ENCODE measurements around the gene CHD9.

Gene CHD9

GRCh38 chr16:53115047-53115446, 60.3 kb downstream of the CHD9 start:
- Histone ChIP-seq H3K79me2 (ENCODE audit: insufficient read depth, low read length) (no peaks in the 10 kb centered on the region; the same call in 1 of the 2 replicates), H3K4me2 (ENCODE audit: low read length) (no peak overlapping the region), H3K4me1 (ENCODE audit: insufficient read depth, low read length, severe bottlenecking) (peaks cover 17% of the 10 kb centered on the region)

GRCh38 chr16:53115773-53116172, 61.0 kb downstream of the CHD9 start:
- H3K4me3 ChIP-seq (ENCODE audit: low read depth, low read length, poor library complexity, severe bottlenecking) = no peak overlapping the region
- no peaks in the 10 kb centered on the region for H4K20me1 ChIP-seq (ENCODE audit: insufficient read depth, low read length)
- no peaks in the 10 kb centered on the region for H3K9me3 ChIP-seq (ENCODE audit: low read length)
- no peak overlapping the region for H3K9ac ChIP-seq (ENCODE audit: low read length)
- H3K27ac ChIP-seq (ENCODE audit: low read depth, low read length, poor library complexity, severe bottlenecking) = no peak overlapping the region
- no peak overlapping the region for H3K4me2 ChIP-seq (ENCODE audit: low read length)
- H3F3A ChIP-seq (ENCODE audit: insufficient read depth, low read length) = no peaks in the 10 kb centered on the region
- peaks cover 15% of the 10 kb centered on the region for H3K4me1 ChIP-seq (ENCODE audit: insufficient read depth, low read length, severe bottlenecking)
- H2AFZ ChIP-seq (ENCODE audit: low read length) = no peak overlapping the region
- TF ChIP-seq CTCF (IDR thresholded peaks at IDR 0.05; ENCODE audit: low read length) (no peak), EZH2 (IDR thresholded peaks at IDR 0.05; ENCODE audit: borderline replicate concordance, low read length) (no peak)
- 0 out of 2 replicates have a peak, but pooled peaks cover 4% of the 10 kb centered on the region for H3K36me3 ChIP-seq (ENCODE audit: insufficient read depth, low read length)
- H3K9me2 ChIP-seq (ENCODE audit: low read depth, low read length) = no peaks in the 10 kb centered on the region
- no peaks in the 10 kb centered on the region; the same call in 1 of the 2 replicates for H3K79me2 ChIP-seq (ENCODE audit: insufficient read depth, low read length)
- H3K27me3 ChIP-seq (ENCODE audit: insufficient read depth, low read length) = no peaks in the 10 kb centered on the region

More at GRCh38 chr16:53115047-53115446, 60.3 kb downstream of the CHD9 start:
- H3F3A ChIP-seq (ENCODE audit: insufficient read depth, low read length) = no peaks in the 10 kb centered on the region
- no peak overlapping the region for H3K9ac ChIP-seq (ENCODE audit: low read length)
- TF ChIP-seq CTCF (IDR thresholded peaks at IDR 0.05; ENCODE audit: low read length) (no peak), EZH2 (IDR thresholded peaks at IDR 0.05; ENCODE audit: borderline replicate concordance, low read length) (no peak)
- H3K9me2 ChIP-seq (ENCODE audit: low read depth, low read length) = no peaks in the 10 kb centered on the region
- H3K9me3 ChIP-seq (ENCODE audit: low read length) = no peaks in the 10 kb centered on the region
- 0 out of 2 replicates have a peak, but pooled peaks cover 4% of the 10 kb centered on the region for H3K36me3 ChIP-seq (ENCODE audit: insufficient read depth, low read length)
- H3K4me3 ChIP-seq (ENCODE audit: low read depth, low read length, poor library complexity, severe bottlenecking) = no peak overlapping the region
- no peaks in the 10 kb centered on the region for H4K20me1 ChIP-seq (ENCODE audit: insufficient read depth, low read length)
- no peak overlapping the region for H2AFZ ChIP-seq (ENCODE audit: low read length)
- no peak overlapping the region for H3K27ac ChIP-seq (ENCODE audit: low read depth, low read length, poor library complexity, severe bottlenecking)
- no peaks in the 10 kb centered on the region for H3K27me3 ChIP-seq (ENCODE audit: insufficient read depth, low read length)

- Histone ChIP-seq H3K9me3 (ENCODE audit: low read length) (0 out of 2 replicates have a peak, but pooled peaks cover 4% of the 10 kb centered on the region), H3F3A (ENCODE audit: insufficient read depth, low read length) (no peaks in the 10 kb centered on the region), H3K36me3 (ENCODE audit: insufficient read depth, low read length) (peaks cover 4% of the 10 kb centered on the region; the same call in 1 of the 2 replicates), H2AFZ (ENCODE audit: low read length) (no peak overlapping the region), H3K9me2 (ENCODE audit: low read depth, low read length) (no peaks in the 10 kb centered on the region), H3K27me3 (ENCODE audit: insufficient read depth, low read length) (no peaks in the 10 kb centered on the region), H3K4me1 (ENCODE audit: insufficient read depth, low read length, severe bottlenecking) (no peaks in the 10 kb centered on the region), H3K4me2 (ENCODE audit: low read length) (no peak overlapping the region), H3K27ac (ENCODE audit: low read depth, low read length, poor library complexity, severe bottlenecking) (peak overlapping the region; percentile 41), H3K4me3 (ENCODE audit: low read depth, low read length, poor library complexity, severe bottlenecking) (no peak overlapping the region), H3K9ac (ENCODE audit: low read length) (no peak overlapping the region), H4K20me1 (ENCODE audit: insufficient read depth, low read length) (no peaks in the 10 kb centered on the region), H3K79me2 (ENCODE audit: insufficient read depth, low read length) (no peaks in the 10 kb centered on the region)
- TF ChIP-seq EZH2 (IDR thresholded peaks at IDR 0.05; ENCODE audit: borderline replicate concordance, low read length) (no peak), CTCF (IDR thresholded peaks at IDR 0.05; ENCODE audit: low read length) (no peak)
These were observed 66.3 kb downstream of the CHD9 start for GRCh38 chr16:53121043-53121620.

Data from OCI-LY1 (cell line).